ENCODE data around the gene MAP3K14. TPM values are rescaled to one million over a fixed set of nuclear protein-coding genes. Genes with fewer than 3 reads are reported as not detected.
"Not testable (repeated sequence)": the region's sequence is repeated elsewhere in the genome, so short reads cannot be mapped to it uniquely, and the experiment has no call there.

Gene MAP3K14
- total RNA-seq, 2 experiments from 2014 or later: 31.6 to 31.9 TPM

DNA sequence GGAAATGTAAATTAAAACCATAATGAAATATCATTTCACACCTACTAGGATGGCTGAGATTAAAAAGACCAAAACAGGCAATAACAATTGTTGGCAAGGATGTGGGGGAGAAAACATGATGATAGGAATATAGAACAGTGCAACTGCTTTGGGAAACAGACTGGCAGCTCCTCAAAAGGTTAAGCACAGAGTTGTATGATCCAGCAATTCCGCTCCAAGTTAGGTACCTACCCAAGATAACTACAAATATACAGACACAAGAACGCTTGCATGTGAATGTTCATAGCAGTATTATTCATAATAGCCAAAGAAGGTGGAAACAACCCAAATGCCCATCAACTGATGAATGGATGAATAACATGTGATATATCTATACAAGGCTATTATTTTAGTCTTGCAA, 35.0 kb upstream of the MAP3K14 start:
- H3K27me3 Mint-ChIP-seq: peaks cover 5% of the 10 kb centered on the region
- H3K9me3 Mint-ChIP-seq: peaks cover 12% of the 10 kb centered on the region
- DNase-seq (no peak), ATAC-seq (no peak)
- peaks cover 3% of the 10 kb centered on the region for H3K36me3 Mint-ChIP-seq (ENCODE audit: low read depth)
- intact Hi-C loops (cut with micrococcal nuclease): no loop called here
- ChIA-PET CTCF (no interaction called here), POLR2A (no interaction called here)
- H3K27ac Mint-ChIP-seq: no peak overlapping the region
- H3K4me1 Mint-ChIP-seq (ENCODE audit: low read depth): peaks cover 29% of the 10 kb centered on the region
- no peak overlapping the region for H3K4me3 Mint-ChIP-seq
- TF ChIP-seq, protein P1, sequence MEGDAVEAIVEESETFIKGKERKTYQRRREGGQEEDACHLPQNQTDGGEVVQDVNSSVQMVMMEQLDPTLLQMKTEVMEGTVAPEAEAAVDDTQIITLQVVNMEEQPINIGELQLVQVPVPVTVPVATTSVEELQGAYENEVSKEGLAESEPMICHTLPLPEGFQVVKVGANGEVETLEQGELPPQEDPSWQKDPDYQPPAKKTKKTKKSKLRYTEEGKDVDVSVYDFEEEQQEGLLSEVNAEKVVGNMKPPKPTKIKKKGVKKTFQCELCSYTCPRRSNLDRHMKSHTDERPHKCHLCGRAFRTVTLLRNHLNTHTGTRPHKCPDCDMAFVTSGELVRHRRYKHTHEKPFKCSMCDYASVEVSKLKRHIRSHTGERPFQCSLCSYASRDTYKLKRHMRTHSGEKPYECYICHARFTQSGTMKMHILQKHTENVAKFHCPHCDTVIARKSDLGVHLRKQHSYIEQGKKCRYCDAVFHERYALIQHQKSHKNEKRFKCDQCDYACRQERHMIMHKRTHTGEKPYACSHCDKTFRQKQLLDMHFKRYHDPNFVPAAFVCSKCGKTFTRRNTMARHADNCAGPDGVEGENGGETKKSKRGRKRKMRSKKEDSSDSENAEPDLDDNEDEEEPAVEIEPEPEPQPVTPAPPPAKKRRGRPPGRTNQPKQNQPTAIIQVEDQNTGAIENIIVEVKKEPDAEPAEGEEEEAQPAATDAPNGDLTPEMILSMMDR (IDR thresholded peaks at IDR 0.05): no peak

DNA sequence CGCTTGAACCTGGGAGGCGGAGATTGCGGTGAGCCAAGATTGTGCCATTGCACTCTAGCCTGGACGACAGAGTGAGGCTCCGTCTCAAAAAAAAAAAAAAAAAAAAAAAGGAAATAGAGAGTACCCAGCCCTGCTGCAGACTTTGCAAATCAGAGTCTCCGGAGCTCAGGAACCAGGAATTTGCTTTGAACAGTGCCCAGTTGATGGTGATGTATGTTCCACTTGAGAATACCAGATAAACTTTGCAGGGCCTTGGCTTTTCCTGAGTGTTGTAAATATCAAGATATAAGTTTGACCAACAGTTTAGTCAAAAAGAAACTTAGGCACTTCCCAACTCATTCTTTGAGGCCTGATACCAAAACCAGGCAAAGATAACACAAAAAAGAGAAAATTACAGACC, 30.6 kb upstream of the MAP3K14 start:
- Mint-ChIP-seq H3K4me1 (ENCODE audit: low read depth) (peaks cover 16% of the 10 kb centered on the region), H3K27ac (no peak overlapping the region), H3K36me3 (ENCODE audit: low read depth) (no peaks in the 10 kb centered on the region), H3K4me3 (no peak overlapping the region), H3K9me3 (peaks cover 11% of the 10 kb centered on the region), H3K27me3 (no peaks in the 10 kb centered on the region)
- TF ChIP-seq, protein P1 (IDR thresholded peaks at IDR 0.05): no peak
- no peak for ATAC-seq
- ChIA-PET CTCF (no interaction called here), POLR2A (interaction anchor here (1.1 kb wide), 1 partner anchor 70 kb away, joined by 4 read pairs; no protein-coding TSS in a partner anchor)
- no peak for DNase-seq
- intact Hi-C loops (cut with micrococcal nuclease): no loop called here

DNA sequence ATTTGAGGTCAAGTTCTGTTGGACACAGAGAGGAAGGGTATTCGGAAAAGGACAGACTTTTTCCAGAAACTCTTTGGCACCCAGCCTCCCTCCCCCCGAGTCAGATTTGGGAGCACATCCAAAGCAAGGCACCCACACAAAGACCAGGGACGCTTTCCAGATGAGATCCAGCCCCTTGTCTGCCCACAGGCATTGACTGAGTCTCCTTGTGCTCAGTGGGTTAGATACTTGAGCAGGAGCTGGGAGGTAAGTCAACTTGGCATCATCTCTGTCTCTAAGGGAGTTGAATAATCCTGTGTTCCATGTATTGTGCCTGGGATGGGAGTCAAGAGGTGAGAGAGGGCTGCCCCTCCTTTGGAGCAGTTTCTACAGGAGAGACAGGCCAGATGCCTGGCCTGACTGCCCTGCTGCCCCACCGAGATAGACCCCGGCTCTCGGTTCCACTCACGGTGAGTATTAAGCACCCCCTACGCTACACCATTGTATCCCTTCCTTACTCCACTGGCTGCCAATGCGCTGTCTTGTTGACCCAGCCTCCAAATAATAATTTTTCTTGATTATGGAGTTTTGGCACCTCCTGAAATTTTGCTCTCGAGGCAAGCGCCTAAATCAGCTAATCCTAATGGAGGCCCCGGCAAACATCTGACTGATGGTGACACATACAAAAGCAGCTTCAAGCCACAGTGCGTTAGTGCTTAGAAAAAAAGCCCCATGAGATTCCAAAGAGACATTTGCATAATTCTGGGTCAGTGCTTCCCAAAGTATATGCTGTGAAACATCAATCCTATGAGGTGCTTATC, 29.6 kb upstream of the MAP3K14 start:
- ATAC-seq (no peak), DNase-seq (no peak)
- TF ChIP-seq, protein P1 (IDR thresholded peaks at IDR 0.05): no peak
- Mint-ChIP-seq H3K4me3 (no peak overlapping the region), H3K9me3 (peaks cover 2% of the 10 kb centered on the region), H3K36me3 (ENCODE audit: low read depth) (no peaks in the 10 kb centered on the region), H3K27me3 (no peaks in the 10 kb centered on the region), H3K27ac (no peak overlapping the region), H3K4me1 (ENCODE audit: low read depth) (peaks cover 9% of the 10 kb centered on the region)
- ChIA-PET POLR2A (interaction anchor here (1.1 kb wide), 1 partner anchor 69 kb away, joined by 4 read pairs; no protein-coding TSS in a partner anchor), CTCF (interaction anchor here (0.9 to 1.2 kb wide), 2 partner anchors 39 to 211 kb away, joined by 3 to 7 read pairs; partner anchors contain the start of gene ACBD4)
- intact Hi-C loops (cut with micrococcal nuclease): no loop called here

DNA sequence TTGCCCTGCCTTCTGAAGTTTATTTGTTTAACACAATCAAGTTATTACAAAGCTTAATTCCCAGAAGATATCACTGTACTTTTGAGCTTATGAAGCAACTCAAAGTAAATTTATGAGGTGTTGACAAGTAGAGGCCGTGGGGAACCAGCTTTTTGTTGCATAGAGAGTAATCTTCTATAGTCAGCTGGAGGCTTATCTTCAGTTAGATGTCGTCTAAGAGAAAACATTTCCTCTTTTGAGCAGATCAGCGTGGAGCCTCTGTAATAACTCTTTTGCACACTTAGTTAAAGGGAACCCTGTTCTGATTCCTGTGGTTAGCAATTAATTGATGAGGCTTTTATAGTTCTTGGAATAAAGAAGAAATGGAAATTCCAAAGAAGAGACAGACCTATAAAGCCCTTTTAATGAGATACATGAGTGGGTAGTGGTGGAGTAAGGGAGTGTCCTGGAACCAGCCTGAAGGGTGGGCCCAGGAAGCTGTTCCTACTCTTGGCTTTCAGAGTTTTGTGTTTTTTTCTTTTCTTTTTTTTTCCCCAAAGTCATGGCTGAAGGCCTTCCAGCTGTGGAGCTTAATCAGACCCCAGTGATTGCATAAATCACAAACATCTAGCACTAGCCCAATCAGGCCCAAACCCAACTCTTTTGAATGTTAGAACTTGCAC, 28.9 kb upstream of the MAP3K14 start:
- ChIA-PET POLR2A (no interaction called here), CTCF (interaction anchor here (0.7 to 1.2 kb wide), 6 partner anchors 14 to 210 kb away, joined by 3 to 7 read pairs (median 4); partner anchors contain the start of gene ACBD4)
- Mint-ChIP-seq H3K4me1 (ENCODE audit: low read depth) (peaks cover 9% of the 10 kb centered on the region), H3K27ac (no peak overlapping the region), H3K36me3 (ENCODE audit: low read depth) (no peaks in the 10 kb centered on the region), H3K4me3 (no peak overlapping the region), H3K9me3 (no peaks in the 10 kb centered on the region), H3K27me3 (no peaks in the 10 kb centered on the region)
- ATAC-seq (no peak), DNase-seq (no peak)
- intact Hi-C loops (cut with micrococcal nuclease): no loop called here
- TF ChIP-seq, protein P1 (IDR thresholded peaks at IDR 0.05): no peak

DNA sequence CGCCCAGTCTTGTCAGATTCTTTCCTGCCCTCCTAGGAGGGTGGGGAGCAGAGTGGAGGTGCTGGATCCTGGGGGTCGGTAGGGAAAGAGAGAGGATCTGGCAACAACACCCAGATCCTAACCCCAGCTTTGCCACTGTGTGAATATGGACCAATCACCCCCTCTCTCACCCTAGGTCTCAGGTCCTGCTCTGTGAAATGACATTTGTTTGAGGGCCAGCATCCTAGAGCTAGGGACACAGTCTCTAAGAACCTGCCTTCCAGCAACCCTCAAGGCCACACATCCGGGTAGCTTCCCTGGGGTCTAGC, 28.4 kb upstream of the MAP3K14 start:
- H3K9me3 Mint-ChIP-seq: no peaks in the 10 kb centered on the region
- POLR2A ChIA-PET: no interaction called here
- intact Hi-C loops (cut with micrococcal nuclease): no loop called here
- no peak for ATAC-seq
- TF ChIP-seq, protein P1 (IDR thresholded peaks at IDR 0.05): no peak
- CTCF ChIA-PET: interaction anchor here (0.7 to 1.2 kb wide), 5 partner anchors 14 to 147 kb away, joined by 3 to 7 read pairs (median 4); no protein-coding TSS in a partner anchor
- H3K4me3 Mint-ChIP-seq: no peak overlapping the region
- H3K27me3 Mint-ChIP-seq: no peaks in the 10 kb centered on the region
- peaks cover 9% of the 10 kb centered on the region for H3K4me1 Mint-ChIP-seq (ENCODE audit: low read depth)
- DNase-seq: no peak
- no peaks in the 10 kb centered on the region for H3K36me3 Mint-ChIP-seq (ENCODE audit: low read depth)
- no peak overlapping the region for H3K27ac Mint-ChIP-seq

DNA sequence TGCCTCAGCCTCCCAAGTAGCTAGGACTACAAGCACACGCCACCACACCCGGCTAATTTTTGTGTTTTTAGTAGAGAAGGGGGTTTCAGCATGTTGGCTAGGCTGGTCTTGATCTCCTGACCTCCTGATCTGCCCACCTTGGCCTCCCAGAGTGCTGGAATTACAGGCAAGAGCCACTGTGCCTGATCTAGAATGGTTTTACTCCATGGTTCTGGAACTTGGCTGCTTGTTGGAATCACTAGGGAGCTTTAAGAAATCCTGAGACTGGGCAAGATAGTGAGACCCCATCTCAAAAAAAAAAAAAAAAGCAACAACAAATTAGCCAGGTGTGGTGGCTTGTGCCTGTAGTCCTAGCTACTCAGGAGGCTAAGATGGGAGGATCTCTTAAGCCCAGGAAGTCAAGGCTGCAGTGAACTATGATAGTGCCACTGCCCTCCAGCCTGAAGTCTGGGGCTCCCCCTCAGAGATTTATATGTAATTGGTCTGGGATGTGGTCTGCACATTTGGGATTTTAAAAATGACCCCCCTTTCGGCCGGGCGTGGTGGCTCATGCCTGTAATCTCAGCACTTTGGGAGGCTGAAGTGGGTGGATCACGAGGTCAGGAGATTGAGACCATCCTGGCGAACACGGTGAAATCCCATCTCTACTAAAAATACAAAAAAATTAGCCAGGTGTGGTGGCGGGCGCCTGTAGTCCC, 27.3 kb upstream of the MAP3K14 start:
- H3K4me3 Mint-ChIP-seq; POLR2A ChIA-PET; H3K27ac Mint-ChIP-seq; ATAC-seq; H3K27me3 Mint-ChIP-seq; DNase-seq; CTCF ChIA-PET; H3K9me3 Mint-ChIP-seq; H3K4me1 Mint-ChIP-seq (ENCODE audit: low read depth); H3K36me3 Mint-ChIP-seq (ENCODE audit: low read depth); intact Hi-C loops (cut with micrococcal nuclease): not testable (repeated sequence)
